Thoracic aorta (tissue), 2 donors: ENCODE results near the gene LRRTM2. TPM values are rescaled to one million over a fixed set of nuclear protein-coding genes. Genes with fewer than 3 reads are reported as not detected.

Experiments used
- ATAC-seq: fragments of 150-250 bp; one replicate; pipeline ENCODE4 v1.8.0; 2017; ENCODE audit warnings: low read depth; ENCODE audit not compliant: insufficient number of reproducible peaks, low FRiP score
- DNase-seq: peaks from one replicate; pipeline ENCODE4 v3.0.0-alpha.2; 2020; ENCODE audit warnings: low spot score
- H3K27ac ChIP-seq, 2 donors: fragments of 200-600 bp; sonication (generic); 1 replicate in 1 of 2; 2 replicates in 1 of 2; pipeline ENCODE4 v1.5.1; 2016; ENCODE audit warnings: mild to moderate bottlenecking in 2 of 2, moderate library complexity in 2 of 2
- H3K27me3 ChIP-seq: fragments of 200-600 bp; sonication (generic); replicated peaks from 2 replicates; pipeline ENCODE4 v1.6.0; 2016; ENCODE audit warnings: mild to moderate bottlenecking; ENCODE audit not compliant: insufficient read depth
- H3K36me3 ChIP-seq: fragments of 200-600 bp; sonication (generic); one replicate; pipeline ENCODE4 v1.5.1; 2016
- H3K4me1 ChIP-seq, 2 donors: fragments of 200-600 bp; sonication (generic); 1 replicate in 1 of 2; 2 replicates in 1 of 2; pipeline versions ENCODE4 v1.5.1 to v1.6.0; 2016; ENCODE audit warnings: low read depth in 2 of 2, mild to moderate bottlenecking in 1 of 2; ENCODE audit not compliant: control insufficient read depth in 1 of 2
- H3K4me3 ChIP-seq: fragments of 200-600 bp; sonication (generic); 2 replicates; pipeline ENCODE4 v1.5.1; 2016; ENCODE audit warnings: mild to moderate bottlenecking
- H3K9me3 ChIP-seq: fragments of 200-600 bp; sonication (generic); 2 replicates; pipeline ENCODE4 v1.5.1; 2016
- CTCF ChIP-seq: fragments of 200-600 bp; sonication (generic); IDR thresholded peaks from one replicate; pipeline ENCODE4 v1.5.1; 2019; ENCODE audit warnings: antibody characterized with exemption
- total RNA-seq, 2 donors: library from RNA; depleted of rRNA; stranded (reverse); fragments of >200 nt; gene quantifications; one replicate each; pipeline versions ENCODE4 v1.1.0 to v1.2.3, GENCODE V29; 2016

Gene LRRTM2
- total RNA-seq, 2 donors from 2014 or later, result 0.27 to 1.9 TPM

- no peak for TF ChIP-seq CTCF
- no peak for DNase-seq
- ATAC-seq, result no peak
- Histone ChIP-seq H3K27ac (no peak overlapping the region), H3K4me1 (peaks cover 6 to 7% of the 10 kb centered on the region in 2 donors), H3K27me3 (no peaks in the 10 kb centered on the region), H3K9me3 (no peaks in the 10 kb centered on the region), H3K36me3 (no peaks in the 10 kb centered on the region), H3K4me3 (no peak overlapping the region)
Measured at GRCh38 chr5:138898742-138899141, 23.6 kb upstream of the LRRTM2 start.

- Histone ChIP-seq H3K27ac (no peak overlapping the region), H3K27me3 (no peaks in the 10 kb centered on the region), H3K36me3 (no peaks in the 10 kb centered on the region), H3K4me1 (peaks cover 3 to 6% of the 10 kb centered on the region in 2 donors), H3K4me3 (no peak overlapping the region), H3K9me3 (no peaks in the 10 kb centered on the region)
- DNase-seq (no peak), ATAC-seq (no peak)
- TF ChIP-seq CTCF, result no peak
Measured at GRCh38 chr5:138898299-138898698, 23.2 kb upstream of the LRRTM2 start.

GRCh38 chr5:138895918-138896317 lies 20.8 kb upstream of the LRRTM2 start:
- Histone ChIP-seq H3K4me1 (no peaks in the 10 kb centered on the region), H3K4me3 (no peak overlapping the region), H3K36me3 (peaks cover under 1% of the 10 kb centered on the region), H3K27ac (no peak overlapping the region), H3K9me3 (no peaks in the 10 kb centered on the region), H3K27me3 (no peaks in the 10 kb centered on the region)
- ATAC-seq, result no peak
- no peak for DNase-seq
- no peak for TF ChIP-seq CTCF

- DNase-seq (no peak), ATAC-seq (no peak)
- H3K4me3 ChIP-seq, result no peak overlapping the region
- H3K36me3 ChIP-seq, result peaks cover 21% of the 10 kb centered on the region
- no peak for TF ChIP-seq CTCF
- no peaks in the 10 kb centered on the region for H3K4me1 ChIP-seq
- no peaks in the 10 kb centered on the region for H3K27me3 ChIP-seq
- H3K9me3 ChIP-seq, result no peaks in the 10 kb centered on the region
- no peak overlapping the region for H3K27ac ChIP-seq
Measured at GRCh38 chr5:138890644-138891043, 15.5 kb upstream of the LRRTM2 start.

- Histone ChIP-seq H3K4me3 (no peak overlapping the region), H3K27ac (no peak overlapping the region), H3K27me3 (no peaks in the 10 kb centered on the region), H3K9me3 (no peaks in the 10 kb centered on the region), H3K4me1 (no peaks in the 10 kb centered on the region), H3K36me3 (peaks cover 21% of the 10 kb centered on the region)
- no peak for DNase-seq
- no peak for ATAC-seq
- TF ChIP-seq CTCF, result no peak
Measured at GRCh38 chr5:138889994-138890393, 14.9 kb upstream of the LRRTM2 start.
